Activated effector memory CD4-positive, alpha-beta T cell treated with anti-CD3 and anti-CD28 coated beads, Interleukin-2, amount 50 U/mL, for 16 hours (primary cell): ENCODE data around the gene UNKL.

Experiments
- DNase-seq: peaks from one replicate; pipeline ENCODE4 v3.0.0-alpha.2; 2020

The UNKL gene

GRCh38 chr16:1320658-1321240, 93.8 kb downstream of the UNKL start:
- no peak for DNase-seq

DNA sequence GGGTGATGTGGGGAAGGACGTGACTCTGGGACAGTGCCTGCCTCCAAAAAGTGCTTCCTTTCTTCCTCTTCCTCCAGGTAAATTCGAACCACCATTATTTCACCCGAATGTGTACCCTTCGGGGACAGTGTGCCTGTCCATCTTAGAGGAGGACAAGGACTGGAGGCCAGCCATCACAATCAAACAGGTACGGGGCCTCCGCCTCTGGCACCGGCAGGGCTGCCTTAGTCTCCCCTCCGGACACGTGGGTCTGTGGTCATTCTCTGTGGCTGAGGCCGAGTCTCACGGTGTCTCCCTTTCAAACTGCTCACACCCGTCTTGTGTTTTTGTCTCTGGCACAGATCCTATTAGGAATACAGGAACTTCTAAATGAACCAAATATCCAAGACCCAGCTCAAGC, 94.4 kb downstream of the UNKL start:
- DNase-seq: no peak

- no peak for DNase-seq
These were observed 95.5 kb downstream of the UNKL start for GRCh38 chr16:1319041-1319440.

DNA sequence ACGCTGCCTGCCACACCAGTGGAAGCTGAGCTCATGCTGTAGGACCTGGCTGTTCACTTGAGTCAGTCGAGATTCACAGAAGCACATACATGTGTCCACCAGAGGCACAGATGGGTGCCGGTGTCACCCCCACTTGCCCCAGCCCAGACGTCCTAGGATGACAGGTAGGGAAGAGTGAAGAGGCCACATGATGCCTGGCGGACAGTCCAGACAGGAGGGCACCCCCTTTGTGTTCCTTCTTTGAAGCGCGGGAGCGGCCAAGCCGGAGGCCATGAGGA, 96.3 kb downstream of the UNKL start:
- no peak for DNase-seq

DNA sequence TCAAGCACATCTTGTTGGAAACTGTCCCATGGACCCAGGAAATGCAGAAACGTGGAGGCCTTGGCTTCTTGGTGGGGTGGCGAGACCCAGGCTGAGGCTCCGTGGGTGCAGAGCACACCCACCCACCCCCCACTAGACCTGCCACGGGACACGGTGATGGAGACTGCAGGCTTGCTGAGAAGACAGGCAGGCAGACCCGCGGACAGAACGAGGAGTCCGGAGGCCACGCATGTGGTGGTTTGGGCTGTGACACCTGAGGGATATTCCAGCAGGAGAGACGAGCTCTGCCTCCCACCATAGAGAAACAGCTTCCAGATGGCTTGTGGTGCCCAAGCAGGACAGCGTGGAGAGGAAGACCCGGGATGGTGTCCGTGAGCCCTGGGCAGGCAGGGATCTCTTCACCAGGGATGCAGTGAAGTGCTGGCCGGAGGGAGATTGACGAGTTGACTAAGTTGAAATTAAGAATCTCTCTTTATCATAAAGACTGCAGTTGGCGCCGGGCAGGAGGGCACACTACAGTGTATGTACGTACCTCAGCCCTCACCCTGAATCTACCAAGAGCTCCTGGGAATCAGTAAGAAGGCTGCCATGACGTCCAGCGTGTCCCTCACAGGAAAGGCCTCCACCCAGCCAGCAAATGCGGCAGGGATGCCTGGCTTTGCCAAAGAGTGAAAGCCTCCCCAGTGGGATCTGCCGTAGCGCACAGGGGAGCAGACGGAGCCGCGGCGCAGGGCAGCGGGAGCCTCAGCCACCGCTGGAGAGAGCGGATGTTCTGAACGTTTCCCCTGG, 96.8 kb downstream of the UNKL start:
- no peak for DNase-seq

DNA sequence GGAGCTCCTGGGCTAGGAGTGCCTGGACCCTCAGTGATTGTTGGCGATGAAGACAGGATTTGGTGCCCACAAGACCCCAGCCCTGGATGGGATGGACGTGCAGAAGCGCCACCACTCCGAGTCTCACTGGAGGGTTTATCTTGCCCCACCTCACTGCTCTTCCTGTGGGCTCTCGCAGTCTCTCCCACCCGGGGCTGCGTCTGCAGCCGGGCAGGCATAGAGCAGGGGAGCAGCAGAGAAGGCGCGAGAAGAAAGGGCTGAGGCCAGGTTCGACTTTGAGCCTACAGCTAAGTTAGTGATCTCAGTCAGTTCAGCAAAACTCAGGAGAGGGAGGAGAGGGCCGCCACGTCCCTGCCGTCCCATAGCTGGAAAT, 98.5 kb downstream of the UNKL start:
- no peak for DNase-seq

DNA sequence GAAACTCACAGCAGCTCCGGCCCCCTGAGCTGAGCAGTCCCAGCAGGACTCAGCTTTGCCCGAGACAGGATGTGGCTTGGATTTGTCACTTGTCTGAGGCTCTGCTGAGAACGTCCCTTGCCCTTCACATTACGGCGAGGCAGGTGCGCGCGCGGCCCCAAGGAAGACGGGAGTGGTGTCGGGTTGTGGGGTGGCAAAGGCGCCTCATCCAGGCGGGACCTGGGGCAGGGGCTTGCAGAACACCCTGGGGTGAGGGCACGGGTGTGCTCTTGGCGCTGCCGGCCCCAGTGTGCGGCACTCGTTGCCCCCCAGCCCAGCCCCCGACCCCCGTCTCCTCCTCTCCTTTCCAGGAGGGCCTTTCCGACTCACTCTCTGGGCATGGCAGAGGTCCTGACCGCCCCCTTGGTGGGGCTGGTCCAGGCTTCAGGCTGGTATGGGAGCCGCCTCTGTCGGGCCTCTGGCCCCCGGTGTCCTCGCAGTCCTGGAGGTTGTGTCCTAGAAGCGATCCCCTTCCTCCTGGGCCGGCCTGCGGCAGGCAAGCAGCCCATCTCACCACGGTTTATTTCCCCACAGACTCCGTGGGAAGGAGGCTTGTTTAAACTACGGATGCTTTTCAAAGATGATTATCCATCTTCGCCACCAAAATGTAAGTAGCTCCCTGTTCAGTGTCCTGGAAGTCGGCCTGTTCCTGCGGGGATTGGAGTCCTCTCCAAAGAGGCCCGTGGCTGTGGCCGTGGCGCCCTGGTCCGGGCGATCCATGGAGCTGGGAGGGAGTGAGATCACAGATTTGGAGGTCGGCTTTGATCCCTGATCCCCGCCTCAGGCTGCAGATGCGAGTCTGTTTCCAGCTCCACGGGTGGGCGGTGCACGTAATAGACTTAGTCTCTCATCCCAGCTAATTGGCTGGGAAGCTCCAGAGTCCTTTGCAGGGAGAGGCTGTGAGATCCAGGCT, 99.1 kb downstream of the UNKL start:
- DNase-seq: no peak

DNA sequence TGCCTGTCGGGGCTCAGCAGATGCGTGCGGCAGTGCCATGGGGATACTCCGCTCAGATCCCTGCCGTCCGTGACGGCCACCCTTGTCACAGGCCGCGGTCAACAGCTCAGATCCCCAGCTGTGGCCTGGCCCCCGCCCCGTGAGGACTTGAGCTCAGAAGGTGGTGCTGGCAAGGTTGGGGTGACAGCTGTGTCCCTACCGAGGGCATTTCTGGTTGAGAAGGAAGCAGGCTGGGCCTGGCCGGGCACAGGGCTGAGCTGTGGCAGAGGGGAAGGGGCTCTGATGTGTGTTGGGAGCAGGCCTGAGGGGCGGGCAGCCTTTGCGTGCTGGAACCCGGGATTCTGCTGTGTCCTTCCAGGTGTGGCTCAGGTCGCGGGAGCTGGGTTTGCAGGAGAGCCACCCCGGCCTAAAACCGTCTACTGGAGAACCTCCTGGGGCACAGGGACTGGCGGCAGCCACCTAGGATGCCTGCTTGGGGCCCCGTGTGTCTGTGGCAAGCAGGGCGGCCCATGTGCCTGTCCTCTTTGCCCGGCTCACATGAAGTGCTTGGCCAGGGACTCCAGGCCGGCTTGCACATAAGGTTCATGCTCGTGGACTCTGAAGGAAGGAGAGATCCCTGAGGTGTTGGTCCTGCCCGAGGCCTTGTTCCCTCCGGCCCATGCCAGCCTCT, 100.0 kb downstream of the UNKL start:
- no peak for DNase-seq

DNA sequence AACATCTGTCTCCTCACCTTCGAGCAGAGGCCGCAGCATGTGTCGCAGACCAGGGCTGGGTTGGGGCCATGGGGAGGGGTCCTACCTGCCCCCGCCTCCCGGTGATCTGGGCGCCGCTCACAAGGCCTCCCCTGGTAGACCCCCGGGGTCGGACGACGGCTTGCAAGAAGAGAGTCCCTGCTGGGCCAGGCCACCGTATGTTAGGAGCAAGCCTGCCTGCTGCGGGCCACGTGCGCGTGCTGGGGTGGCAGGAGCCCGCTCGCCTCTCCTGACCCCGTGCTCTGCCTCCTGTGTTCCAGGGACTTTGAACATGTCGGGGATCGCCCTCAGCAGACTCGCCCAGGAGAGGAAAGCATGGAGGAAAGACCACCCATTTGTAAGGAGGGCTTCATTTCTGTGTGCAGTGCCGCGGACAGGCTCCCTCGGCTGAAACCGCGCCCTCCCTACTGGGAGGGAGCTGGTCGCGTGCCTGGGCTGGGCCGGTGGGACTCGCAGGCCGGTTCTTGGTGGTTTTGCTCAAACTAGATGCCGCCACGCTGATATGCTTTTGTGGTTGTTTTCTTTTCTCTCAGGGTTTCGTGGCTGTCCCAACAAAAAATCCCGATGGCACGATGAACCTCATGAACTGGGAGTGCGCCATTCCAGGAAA, 100.7 kb downstream of the UNKL start:
- no peak for DNase-seq
